RWPE2 (cell line): ENCODE measurements around the gene GP1BA.

Source experiments
- ATAC-seq: fragments of 200-7000 bp; cut with Tn5 transposase; 3 replicates; pipeline ENCODE4 v1.9.1; 2021; ENCODE audit warnings: low read depth
- DNase-seq: peaks from one replicate; pipeline ENCODE4 v3.0.0-alpha.2; 2020; ENCODE audit warnings: low spot score
- H3K27ac ChIP-seq: fragments of 450-650 bp; 2 replicates; pipeline ENCODE4 v1.5.1; 2017; ENCODE audit warnings: mild to moderate bottlenecking; ENCODE audit not compliant: poor library complexity, severe bottlenecking
- H3K27me3 ChIP-seq: fragments of 250-450 bp; sonication (Bioruptor Pico); 2 replicates; pipeline ENCODE4 v1.5.1; 2021; ENCODE audit warnings: mild to moderate bottlenecking, moderate library complexity; ENCODE audit not compliant: insufficient read depth, poor library complexity, severe bottlenecking
- H3K36me3 ChIP-seq: fragments of 250-450 bp; sonication (Bioruptor Pico); 2 replicates; pipeline ENCODE4 v1.5.1; 2020; ENCODE audit warnings: low read depth, mild to moderate bottlenecking, moderate library complexity
- H3K4me1 ChIP-seq: fragments of 250-450 bp; sonication (Bioruptor Pico); 2 replicates; pipeline ENCODE4 v1.5.1; 2021; ENCODE audit warnings: mild to moderate bottlenecking, moderate library complexity; ENCODE audit not compliant: insufficient read depth, poor library complexity, severe bottlenecking
- H3K4me3 ChIP-seq: fragments of 250-450 bp; sonication (Bioruptor Pico); 2 replicates; pipeline ENCODE4 v1.5.1; 2021; ENCODE audit warnings: mild to moderate bottlenecking, moderate library complexity; ENCODE audit not compliant: severe bottlenecking
- H3K9me3 ChIP-seq: fragments of 250-450 bp; sonication (Bioruptor Pico); 2 replicates; pipeline ENCODE4 v1.5.1; 2021; ENCODE audit warnings: mild to moderate bottlenecking, moderate library complexity; ENCODE audit not compliant: severe bottlenecking
- TF ChIP-seq, protein P1 (sequence below): fragments of 450-650 bp; IDR thresholded peaks from one replicate; pipeline ENCODE4 v1.5.1; 2017; ENCODE audit warnings: mild to moderate bottlenecking, moderate library complexity; ENCODE audit not compliant: poor library complexity, severe bottlenecking

Gene GP1BA

DNA sequence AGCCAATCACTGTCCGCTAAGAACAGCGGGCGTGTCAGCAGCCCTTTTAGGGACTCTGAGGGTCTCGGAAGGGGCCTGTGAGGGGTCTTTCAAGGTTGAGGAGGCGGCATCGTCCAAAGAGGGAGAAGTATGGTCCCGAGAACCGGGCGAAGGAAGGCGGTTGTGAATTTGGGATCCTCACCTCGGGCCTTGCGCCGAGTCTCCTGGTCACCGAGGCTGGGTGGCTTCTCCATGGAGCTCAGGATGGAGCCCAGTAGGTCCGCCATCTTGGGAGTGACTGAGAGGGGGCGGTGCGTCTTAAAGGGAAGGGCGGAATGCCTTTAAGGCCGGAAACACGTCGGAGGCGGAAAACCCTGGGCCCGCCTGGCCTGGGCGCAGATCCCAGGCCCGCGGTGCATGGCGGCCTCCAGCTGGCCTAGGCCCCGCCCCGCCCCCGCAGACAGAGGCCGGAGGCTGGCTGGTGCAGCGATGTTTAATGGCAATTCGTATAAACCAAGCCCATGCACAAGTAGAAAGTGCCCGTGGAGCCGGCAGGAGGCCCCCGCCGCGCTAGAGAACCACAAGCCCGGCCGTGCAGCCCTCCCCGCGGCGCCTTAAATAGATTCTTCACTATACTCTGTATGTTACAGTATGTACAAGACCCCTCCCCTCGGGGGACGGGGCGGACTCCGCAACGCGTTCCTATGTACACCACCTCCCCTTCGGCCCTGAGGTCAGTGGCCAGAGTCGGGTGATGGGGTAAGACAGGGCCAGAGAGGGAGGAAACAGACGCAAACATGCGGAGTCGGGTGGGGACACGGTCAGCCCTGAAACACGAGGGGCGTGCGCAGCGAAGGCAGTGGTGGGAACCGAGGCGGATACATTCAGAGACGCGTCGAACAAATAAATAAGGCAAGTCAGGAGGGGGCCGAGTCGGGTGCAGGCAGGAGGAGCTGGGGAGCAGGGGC lies 35.7 kb downstream of the GP1BA start, which contains the start of gene SPAG7:
Gene SPAG7, minus strand, starts transcription at position 279 of the 947 bp plus-strand sequence. Its CDS starts 13 bp downstream, at position 266.
- ATAC-seq (peak; percentile 52), DNase-seq (peak; percentile 90)
- H3K27me3 ChIP-seq, result no peaks in the 10 kb centered on the region
- H3K36me3 ChIP-seq, result peaks cover 20% of the 10 kb centered on the region
- peaks cover 12% of the 10 kb centered on the region for H3K4me1 ChIP-seq
- H3K4me3 ChIP-seq, result peak within 1 kb of the TSS; percentile 59
- peak within 1 kb of the TSS; percentile 90 for H3K27ac ChIP-seq
- no peaks in the 10 kb centered on the region for H3K9me3 ChIP-seq
- TF ChIP-seq, protein P1, sequence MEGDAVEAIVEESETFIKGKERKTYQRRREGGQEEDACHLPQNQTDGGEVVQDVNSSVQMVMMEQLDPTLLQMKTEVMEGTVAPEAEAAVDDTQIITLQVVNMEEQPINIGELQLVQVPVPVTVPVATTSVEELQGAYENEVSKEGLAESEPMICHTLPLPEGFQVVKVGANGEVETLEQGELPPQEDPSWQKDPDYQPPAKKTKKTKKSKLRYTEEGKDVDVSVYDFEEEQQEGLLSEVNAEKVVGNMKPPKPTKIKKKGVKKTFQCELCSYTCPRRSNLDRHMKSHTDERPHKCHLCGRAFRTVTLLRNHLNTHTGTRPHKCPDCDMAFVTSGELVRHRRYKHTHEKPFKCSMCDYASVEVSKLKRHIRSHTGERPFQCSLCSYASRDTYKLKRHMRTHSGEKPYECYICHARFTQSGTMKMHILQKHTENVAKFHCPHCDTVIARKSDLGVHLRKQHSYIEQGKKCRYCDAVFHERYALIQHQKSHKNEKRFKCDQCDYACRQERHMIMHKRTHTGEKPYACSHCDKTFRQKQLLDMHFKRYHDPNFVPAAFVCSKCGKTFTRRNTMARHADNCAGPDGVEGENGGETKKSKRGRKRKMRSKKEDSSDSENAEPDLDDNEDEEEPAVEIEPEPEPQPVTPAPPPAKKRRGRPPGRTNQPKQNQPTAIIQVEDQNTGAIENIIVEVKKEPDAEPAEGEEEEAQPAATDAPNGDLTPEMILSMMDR, result no peak

DNA sequence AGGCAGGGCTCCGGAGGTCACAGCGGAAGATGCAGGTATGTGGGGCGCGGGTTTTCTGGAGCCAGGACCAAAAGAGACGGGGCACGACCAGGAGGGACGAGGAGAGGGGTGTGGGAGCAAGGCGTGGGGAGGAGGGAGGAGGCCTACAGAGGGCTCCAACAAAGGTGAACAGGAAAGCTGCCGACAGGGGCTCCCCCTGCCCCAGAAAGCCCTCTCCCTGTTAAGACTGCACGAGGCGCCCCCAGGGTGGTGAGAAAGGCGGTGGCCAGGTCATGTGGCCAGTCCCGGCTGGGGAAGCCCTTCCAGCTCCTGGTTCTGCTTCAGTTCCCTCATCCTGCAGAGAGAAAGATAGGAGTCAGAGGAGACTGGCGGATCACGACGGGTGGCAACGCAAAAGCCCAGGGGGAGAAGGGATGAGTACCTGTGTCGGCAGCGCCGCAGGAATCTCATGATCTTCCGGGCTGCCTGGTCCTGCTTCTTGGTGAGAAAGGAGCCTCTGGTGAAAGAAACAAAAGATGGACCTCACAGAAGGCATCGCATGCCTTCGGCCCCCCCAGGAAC lies 36.5 kb downstream of the GP1BA start:
- peaks cover 27% of the 10 kb centered on the region for H3K36me3 ChIP-seq
- H3K9me3 ChIP-seq, result no peaks in the 10 kb centered on the region
- DNase-seq (no peak), ATAC-seq (no peak)
- H3K27me3 ChIP-seq, result no peaks in the 10 kb centered on the region
- TF ChIP-seq, protein P1, result no peak
- peak overlapping the region; percentile 59 for H3K4me3 ChIP-seq
- peaks cover 12% of the 10 kb centered on the region for H3K4me1 ChIP-seq
- H3K27ac ChIP-seq, result peak overlapping the region; percentile 90

DNA sequence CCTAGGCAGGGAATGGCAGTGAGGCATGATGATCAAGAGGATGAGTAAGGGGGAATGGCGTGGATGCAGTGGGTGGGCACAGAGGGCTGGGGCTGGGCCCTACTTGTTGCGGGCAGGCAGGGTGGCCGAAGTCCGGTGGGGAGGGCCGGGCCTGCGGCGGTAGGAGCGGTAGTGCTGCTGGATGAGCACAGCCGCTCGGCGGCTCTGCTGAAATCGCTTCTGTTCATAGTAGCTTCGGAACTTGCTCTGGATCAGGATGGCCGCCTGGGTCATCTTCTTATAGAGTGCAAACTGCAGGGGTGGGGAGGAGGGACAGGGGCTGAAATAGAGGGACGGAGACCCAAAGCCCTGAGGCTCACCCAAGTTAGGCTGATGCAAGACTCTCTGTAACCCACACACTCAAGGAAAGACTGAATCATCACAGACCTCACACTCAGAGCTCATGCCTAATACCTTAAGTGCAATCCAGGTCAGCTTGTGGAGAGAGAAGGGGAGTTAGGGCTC lies 37.0 kb downstream of the GP1BA start:
- Histone ChIP-seq H3K4me1 (peaks cover 12% of the 10 kb centered on the region), H3K4me3 (peak overlapping the region; percentile 59), H3K9me3 (no peaks in the 10 kb centered on the region), H3K36me3 (peaks cover 32% of the 10 kb centered on the region), H3K27ac (peak overlapping the region; percentile 90), H3K27me3 (no peaks in the 10 kb centered on the region)
- DNase-seq (no peak), ATAC-seq (peak; percentile 31)
- TF ChIP-seq, protein P1, result no peak

DNA sequence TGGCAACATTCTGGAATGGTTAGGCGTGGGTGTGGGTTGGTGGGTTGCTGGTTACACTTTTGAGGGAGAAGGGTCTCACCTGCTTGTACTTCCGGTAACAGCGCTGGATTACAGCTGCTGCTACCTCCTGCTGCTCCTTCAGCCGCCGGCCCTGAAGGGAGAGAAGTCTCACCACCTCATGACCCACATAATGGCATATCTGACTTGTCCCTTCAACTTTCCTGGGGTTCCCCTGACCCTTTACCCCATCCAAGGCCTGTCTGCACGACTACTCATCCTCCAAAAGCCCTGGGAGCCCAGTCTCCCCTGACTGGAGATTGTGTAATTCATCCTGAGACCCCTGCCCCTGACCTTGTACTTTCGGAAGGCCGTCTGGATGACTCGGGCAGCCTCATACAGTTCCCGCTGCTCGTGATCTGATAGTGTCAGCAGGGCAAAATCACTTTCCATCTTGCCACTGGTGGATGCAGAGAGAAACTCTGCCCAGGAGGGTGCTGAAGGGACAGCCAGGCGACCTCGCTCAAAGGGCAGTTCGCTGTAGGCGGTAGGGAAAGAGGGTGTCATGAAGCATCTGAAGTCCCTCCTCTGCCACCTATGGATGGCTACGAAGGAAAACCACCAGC lies 37.6 kb downstream of the GP1BA start:
- Histone ChIP-seq H3K9me3 (no peaks in the 10 kb centered on the region), H3K27ac (peak overlapping the region; percentile 90), H3K36me3 (peaks cover 35% of the 10 kb centered on the region), H3K4me1 (peaks cover 12% of the 10 kb centered on the region), H3K4me3 (peak overlapping the region; percentile 59), H3K27me3 (no peaks in the 10 kb centered on the region)
- ATAC-seq (no peak), DNase-seq (no peak)
- TF ChIP-seq, protein P1, result no peak
